ENCODE results near the gene PTRH1.
"Not testable (repeated sequence)": the region's sequence is repeated elsewhere in the genome, so short reads cannot be mapped to it uniquely, and the experiment has no call there.

PTRH1 gene

GRCh38 chr9:127715470-127716337, at the start of gene PTRH1, which contains the start of gene TTC16:
Gene PTRH1 (minus strand): TSS chr9:127715663. CDS start chr9:127715639, 24 bp downstream.
Gene TTC16 (plus strand): TSS chr9:127716079. CDS start chr9:127716146, 67 bp downstream.
- peaks cover 15% of the 10 kb centered on the region for H3K4me1 Mint-ChIP-seq (ENCODE audit: low read depth)
- no peaks in the 10 kb centered on the region for H3K36me3 Mint-ChIP-seq (ENCODE audit: low read depth)
- peak within 1 kb of the TSS; percentile 98 for H3K4me3 Mint-ChIP-seq

GRCh38 chr9:127763918-127764384, 48.5 kb upstream of the PTRH1 start:
- no peaks in the 10 kb centered on the region for H3K27me3 Mint-ChIP-seq (ENCODE audit: low read depth)
- H3K27ac Mint-ChIP-seq = peak overlapping the region; percentile 49
- no peak overlapping the region for H3K4me3 Mint-ChIP-seq
- H3K9me3 Mint-ChIP-seq = no peaks in the 10 kb centered on the region
- H3K4me1 Mint-ChIP-seq (ENCODE audit: low read depth) = peaks cover 51% of the 10 kb centered on the region
- H3K36me3 Mint-ChIP-seq (ENCODE audit: low read depth) = peaks cover 57% of the 10 kb centered on the region

More at GRCh38 chr9:127715470-127716337, at the start of gene PTRH1, which contains the start of gene TTC16:
- H3K27ac Mint-ChIP-seq = peak within 1 kb of the TSS; percentile 97
- H3K27me3 Mint-ChIP-seq (ENCODE audit: low read depth) = no peaks in the 10 kb centered on the region
- no peaks in the 10 kb centered on the region for H3K9me3 Mint-ChIP-seq

- Mint-ChIP-seq H3K36me3 (ENCODE audit: low read depth) (peaks cover 51% of the 10 kb centered on the region), H3K27ac (peak overlapping the region; percentile 49)
These were observed 46.7 kb upstream of the PTRH1 start for GRCh38 chr9:127762111-127762676.

DNA sequence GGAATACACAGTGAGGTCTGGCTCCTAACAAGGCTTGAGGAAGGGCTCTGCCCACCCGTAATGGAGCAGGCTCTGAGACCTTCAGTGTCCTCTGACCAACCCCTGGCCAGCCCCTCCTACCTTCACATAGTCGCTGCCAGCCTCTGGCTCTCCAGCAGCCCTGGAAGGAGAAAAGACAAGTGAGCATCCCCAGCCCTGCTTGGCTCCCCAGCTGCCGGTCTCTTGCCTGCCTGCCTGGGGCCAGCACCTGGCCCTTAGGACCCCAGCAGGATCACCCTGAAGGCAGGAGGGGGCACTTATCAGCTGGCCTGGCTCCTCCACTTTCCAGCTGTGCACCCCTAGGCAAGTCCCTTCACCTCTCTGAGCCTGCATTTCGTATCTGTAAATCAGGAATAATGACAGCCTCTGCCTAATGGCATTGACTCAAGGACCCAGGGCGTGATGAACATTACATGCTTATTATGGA, 46.1 kb upstream of the PTRH1 start:
- H3K4me1 Mint-ChIP-seq (ENCODE audit: low read depth) = peaks cover 34% of the 10 kb centered on the region
- H3K36me3 Mint-ChIP-seq (ENCODE audit: low read depth) = peaks cover 48% of the 10 kb centered on the region
- H3K27me3 Mint-ChIP-seq (ENCODE audit: low read depth) = no peaks in the 10 kb centered on the region
- no peaks in the 10 kb centered on the region for H3K9me3 Mint-ChIP-seq
- H3K27ac Mint-ChIP-seq = no peak overlapping the region
- no peak overlapping the region for H3K4me3 Mint-ChIP-seq

More at GRCh38 chr9:127762111-127762676, 46.7 kb upstream of the PTRH1 start:
- no peaks in the 10 kb centered on the region for H3K27me3 Mint-ChIP-seq (ENCODE audit: low read depth)
- H3K4me3 Mint-ChIP-seq = no peak overlapping the region
- H3K9me3 Mint-ChIP-seq = no peaks in the 10 kb centered on the region
- H3K4me1 Mint-ChIP-seq (ENCODE audit: low read depth) = peaks cover 39% of the 10 kb centered on the region

- H3K36me3 Mint-ChIP-seq (ENCODE audit: low read depth) = peaks cover 43% of the 10 kb centered on the region
- peaks cover 30% of the 10 kb centered on the region for H3K4me1 Mint-ChIP-seq (ENCODE audit: low read depth)
- H3K27ac Mint-ChIP-seq = no peak overlapping the region
These were observed 45.6 kb upstream of the PTRH1 start for GRCh38 chr9:127761061-127761460.

GRCh38 chr9:127758843-127759242, 43.4 kb upstream of the PTRH1 start:
- Mint-ChIP-seq H3K36me3 (ENCODE audit: low read depth) (peaks cover 28% of the 10 kb centered on the region), H3K27ac (peak overlapping the region; percentile 60), H3K9me3 (no peaks in the 10 kb centered on the region), H3K4me1 (ENCODE audit: low read depth) (peaks cover 15% of the 10 kb centered on the region), H3K27me3 (ENCODE audit: low read depth) (no peaks in the 10 kb centered on the region), H3K4me3 (no peak overlapping the region)

More at GRCh38 chr9:127761061-127761460, 45.6 kb upstream of the PTRH1 start:
- H3K4me3 Mint-ChIP-seq = no peak overlapping the region
- H3K9me3 Mint-ChIP-seq = no peaks in the 10 kb centered on the region
- no peaks in the 10 kb centered on the region for H3K27me3 Mint-ChIP-seq (ENCODE audit: low read depth)

- H3K4me1 Mint-ChIP-seq (ENCODE audit: low read depth); H3K4me3 Mint-ChIP-seq; H3K27ac Mint-ChIP-seq; H3K27me3 Mint-ChIP-seq (ENCODE audit: low read depth); H3K9me3 Mint-ChIP-seq: not testable (repeated sequence)
- H3K36me3 Mint-ChIP-seq (ENCODE audit: low read depth) = peaks cover 18% of the 10 kb centered on the region
These were observed 41.3 kb upstream of the PTRH1 start for GRCh38 chr9:127756776-127757175.

- H3K9me3 Mint-ChIP-seq = no peaks in the 10 kb centered on the region
These were observed 40.8 kb upstream of the PTRH1 start for GRCh38 chr9:127756233-127756632.

DNA sequence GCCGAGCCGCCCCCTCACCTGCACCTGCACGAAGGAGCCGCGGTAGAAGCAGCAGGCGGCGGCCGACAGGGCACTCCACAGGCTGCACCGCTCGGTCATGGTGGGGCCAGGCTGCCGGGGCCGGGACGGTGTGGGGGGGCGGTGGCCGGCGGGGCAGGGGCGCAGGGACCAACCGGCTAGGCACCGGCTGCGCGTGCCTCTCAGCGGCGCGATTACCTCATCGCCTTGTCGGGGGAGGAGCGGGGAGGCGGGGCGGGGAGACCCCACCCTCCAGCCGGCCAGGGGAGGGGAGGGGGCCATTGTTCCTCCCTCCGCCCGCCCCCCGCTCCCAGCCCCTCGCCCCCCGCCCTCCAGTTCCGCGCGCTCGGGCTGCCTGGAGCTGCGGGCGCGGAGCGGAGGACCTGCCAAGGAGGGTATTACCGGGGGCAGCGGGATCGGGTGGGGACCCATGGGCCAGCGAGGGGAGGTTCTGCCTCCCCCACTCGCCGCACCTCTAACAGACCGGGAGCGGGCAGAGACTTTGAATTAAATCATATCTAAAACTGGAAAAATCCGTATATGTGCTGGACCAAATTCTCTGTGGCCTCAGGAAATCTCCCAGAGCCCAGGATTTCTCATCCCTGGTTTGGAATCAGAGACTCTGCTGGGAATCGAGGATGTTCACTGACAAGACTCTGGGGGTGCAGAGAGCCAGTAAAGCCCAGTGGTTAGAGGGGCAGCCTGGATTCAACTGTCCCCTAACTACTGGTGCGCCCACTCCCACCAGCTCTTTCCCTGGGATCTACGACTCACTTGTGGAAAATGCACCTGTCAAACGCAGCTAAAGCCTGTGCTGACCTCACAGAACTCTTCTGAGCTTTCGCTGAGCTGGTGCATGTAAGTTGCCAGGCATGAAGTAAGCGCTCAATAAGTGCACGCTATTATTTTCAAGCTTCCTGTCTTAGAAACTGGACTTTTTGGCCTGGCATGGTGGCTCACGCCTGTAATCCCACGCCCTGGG, 39.9 kb upstream of the PTRH1 start:
- Mint-ChIP-seq H3K9me3 (no peaks in the 10 kb centered on the region), H3K4me1 (ENCODE audit: low read depth) (peaks cover 7% of the 10 kb centered on the region), H3K36me3 (ENCODE audit: low read depth) (peaks cover 24% of the 10 kb centered on the region), H3K27me3 (ENCODE audit: low read depth) (no peaks in the 10 kb centered on the region), H3K27ac (no peak overlapping the region), H3K4me3 (no peak overlapping the region)

More at GRCh38 chr9:127756233-127756632, 40.8 kb upstream of the PTRH1 start:
- Mint-ChIP-seq H3K27ac (no peak overlapping the region), H3K4me1 (ENCODE audit: low read depth) (peaks cover 4% of the 10 kb centered on the region), H3K4me3 (no peak overlapping the region), H3K27me3 (ENCODE audit: low read depth) (no peaks in the 10 kb centered on the region), H3K36me3 (ENCODE audit: low read depth) (peaks cover 23% of the 10 kb centered on the region)

- Mint-ChIP-seq H3K4me3 (no peak overlapping the region), H3K27ac (no peak overlapping the region), H3K27me3 (ENCODE audit: low read depth) (no peaks in the 10 kb centered on the region), H3K9me3 (no peaks in the 10 kb centered on the region), H3K4me1 (ENCODE audit: low read depth) (peaks cover 8% of the 10 kb centered on the region), H3K36me3 (ENCODE audit: low read depth) (peaks cover 25% of the 10 kb centered on the region)
These were observed 38.9 kb upstream of the PTRH1 start for GRCh38 chr9:127754099-127755060.

DNA sequence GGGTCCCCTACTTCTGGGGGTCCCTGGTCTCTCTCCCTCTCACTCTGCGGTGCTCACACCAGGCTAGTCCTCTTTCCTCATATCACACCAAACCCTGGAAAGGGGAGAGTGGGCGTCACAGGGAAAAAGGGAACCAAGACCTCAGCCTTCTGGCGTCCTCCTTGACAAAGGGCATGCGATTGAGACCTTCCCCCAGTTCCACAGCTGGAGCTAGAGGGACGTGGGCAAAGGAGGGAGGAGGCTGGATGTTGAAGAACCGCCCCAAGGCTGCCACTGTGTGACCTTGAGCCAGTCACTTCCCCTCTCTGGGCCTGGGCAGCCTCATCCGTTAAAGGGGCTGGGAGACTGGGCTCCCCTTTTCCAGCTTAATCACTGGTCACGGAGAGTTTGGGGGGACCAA, 38.2 kb upstream of the PTRH1 start:
- Mint-ChIP-seq H3K27ac (no peak overlapping the region), H3K36me3 (ENCODE audit: low read depth) (peaks cover 26% of the 10 kb centered on the region), H3K4me3 (no peak overlapping the region), H3K9me3 (no peaks in the 10 kb centered on the region), H3K27me3 (ENCODE audit: low read depth) (no peaks in the 10 kb centered on the region), H3K4me1 (ENCODE audit: low read depth) (peaks cover 8% of the 10 kb centered on the region)

GRCh38 chr9:127753148-127753547, 37.7 kb upstream of the PTRH1 start:
- Mint-ChIP-seq H3K4me3 (no peak overlapping the region), H3K4me1 (ENCODE audit: low read depth) (peaks cover 8% of the 10 kb centered on the region), H3K27ac (no peak overlapping the region), H3K9me3 (no peaks in the 10 kb centered on the region), H3K27me3 (ENCODE audit: low read depth) (no peaks in the 10 kb centered on the region), H3K36me3 (ENCODE audit: low read depth) (peaks cover 24% of the 10 kb centered on the region)

Data from T-helper 1 cell treated with Interleukin-12 subunit alpha and Interleukin-12 subunit beta and Interleukin-4 antibody, amounts not matched to agents 30 μg/mL and 1 μg/mL, for 36 hours (primary cell).